NK-92 treated with Interleukin-12 subunit alpha and Interleukin-12 subunit beta, amount 100 ng/mL, for 24 hours (cell line): ENCODE data around the gene CDH23.

Source experiments
- DNase-seq: peaks from one replicate; lab custom pipeline; 2025; lab: John Stamatoyannopoulos, UW

The CDH23 gene

GRCh38 chr10:71467161-71467560 is 70.4 kb downstream of the CDH23 start:
- no peak for DNase-seq

DNA sequence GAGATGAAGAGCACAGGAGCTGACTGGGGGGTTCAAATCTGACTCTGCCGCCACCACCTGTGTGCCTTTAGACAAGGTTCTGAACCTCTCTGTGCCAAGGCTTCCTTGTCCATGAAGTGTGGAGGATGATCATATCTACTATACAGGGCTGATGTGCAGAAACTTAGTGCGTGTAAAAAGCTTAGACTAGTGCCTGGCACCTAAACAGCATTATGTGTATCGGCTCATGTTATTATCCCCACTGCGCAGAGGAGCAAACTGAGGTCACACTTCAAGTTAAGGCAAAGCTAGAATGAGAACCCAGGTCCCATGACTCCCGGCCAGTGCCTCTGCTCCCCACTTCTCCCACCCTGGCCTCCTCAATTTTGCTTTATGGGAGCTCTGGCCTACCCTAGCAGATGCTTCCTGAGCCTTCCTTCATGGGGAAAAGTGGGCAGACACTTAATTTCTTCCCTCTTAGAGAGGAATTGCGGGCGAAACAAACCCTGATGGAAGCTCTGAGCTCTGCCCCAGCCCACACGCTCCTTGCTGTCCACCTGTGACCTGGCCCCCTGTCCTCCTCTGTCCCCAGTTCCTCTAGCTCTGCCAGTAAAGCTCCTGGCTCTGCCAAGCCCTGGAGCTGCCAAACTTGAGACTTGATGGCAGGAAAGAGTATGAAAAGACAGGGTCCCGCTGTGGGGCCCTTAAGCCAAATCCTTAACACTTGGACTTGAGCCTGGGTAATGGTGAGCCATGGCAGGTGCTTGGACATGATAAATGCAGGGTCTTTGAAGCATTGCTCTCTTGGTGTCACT is 71.0 kb downstream of the CDH23 start:
- DNase-seq: no peak

- DNase-seq: no peak
Observed at GRCh38 chr10:71468363-71469094, 71.8 kb downstream of the CDH23 start.

DNA sequence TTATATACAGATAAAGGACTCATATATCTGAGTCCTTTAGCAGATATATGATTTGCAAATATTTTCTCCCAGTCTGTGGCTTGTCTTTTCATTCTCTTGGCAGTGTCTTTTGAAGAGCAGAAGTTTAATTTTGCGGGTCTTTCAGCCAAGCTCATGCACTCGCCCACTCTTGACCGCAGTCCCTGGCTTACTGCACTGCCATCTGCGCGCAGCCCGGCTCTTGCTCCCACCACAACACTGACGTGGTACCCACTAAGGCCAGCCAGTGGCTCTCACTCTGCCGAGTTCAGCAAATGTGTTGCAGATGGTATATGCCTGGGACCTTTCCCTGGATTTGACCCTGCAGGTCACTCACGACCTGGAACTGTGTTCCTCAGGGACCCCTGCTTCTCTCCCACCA is 74.3 kb downstream of the CDH23 start:
- DNase-seq: no peak

DNA sequence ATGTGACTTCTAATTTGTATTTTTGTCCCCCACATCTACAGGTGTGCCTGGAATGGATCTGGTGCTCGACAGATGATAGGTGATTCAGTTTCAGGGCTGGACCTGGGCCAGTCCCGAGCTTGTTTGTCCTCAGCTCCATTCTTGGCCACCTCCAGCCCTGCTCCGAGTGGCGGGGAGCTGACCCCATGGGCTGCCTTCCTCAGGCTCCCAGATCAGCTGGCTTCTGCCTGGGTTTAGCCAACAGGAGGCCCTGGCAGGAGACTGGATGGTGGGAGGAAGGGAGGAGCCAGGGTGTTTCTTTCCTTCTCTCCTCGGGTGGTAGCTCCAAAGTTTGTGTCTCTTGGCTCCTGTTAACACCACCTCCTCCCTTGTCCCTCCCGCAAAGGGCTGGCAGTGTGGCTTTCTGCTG is 75.2 kb downstream of the CDH23 start:
- DNase-seq: no peak

DNA sequence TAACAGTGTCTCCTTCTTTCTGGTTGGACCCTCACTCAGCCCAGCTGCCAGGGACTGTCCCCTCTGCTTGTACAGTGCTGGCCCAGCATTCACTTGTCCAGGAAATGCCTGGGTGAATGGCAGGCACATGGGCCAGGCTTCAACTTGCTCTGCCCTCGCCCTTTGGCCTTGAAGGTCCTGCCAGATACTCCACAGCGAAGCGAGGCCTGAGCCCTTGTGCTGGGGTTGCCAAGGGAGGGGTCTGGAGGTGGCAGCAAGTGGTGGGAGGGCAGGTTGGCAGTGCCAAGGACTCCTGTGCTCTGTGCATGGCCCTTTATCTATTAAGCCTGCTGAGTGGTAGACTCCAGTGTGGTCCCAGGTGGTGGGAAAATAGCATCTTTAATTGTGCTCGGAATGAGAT is 75.7 kb downstream of the CDH23 start:
- DNase-seq: no peak

DNA sequence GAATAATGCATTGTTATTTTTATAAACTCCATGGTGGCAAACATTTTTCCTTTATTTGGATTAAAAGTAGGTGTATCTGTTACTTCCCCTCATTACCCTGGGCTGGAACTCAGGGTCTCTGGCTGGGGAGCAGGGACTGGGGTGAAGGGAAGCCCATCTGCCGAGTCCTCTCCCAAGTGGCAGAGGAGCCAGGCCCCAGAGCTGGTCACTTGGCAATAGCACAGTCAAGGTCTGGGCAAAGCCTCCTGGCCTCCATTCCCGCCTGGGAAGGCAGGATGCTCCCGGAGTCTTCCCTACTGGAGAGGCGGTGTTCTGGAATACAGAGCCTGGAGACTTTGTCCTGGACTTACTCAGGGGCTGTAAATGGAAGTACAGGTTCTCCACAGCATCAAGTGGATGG is 76.2 kb downstream of the CDH23 start:
- no peak for DNase-seq

DNA sequence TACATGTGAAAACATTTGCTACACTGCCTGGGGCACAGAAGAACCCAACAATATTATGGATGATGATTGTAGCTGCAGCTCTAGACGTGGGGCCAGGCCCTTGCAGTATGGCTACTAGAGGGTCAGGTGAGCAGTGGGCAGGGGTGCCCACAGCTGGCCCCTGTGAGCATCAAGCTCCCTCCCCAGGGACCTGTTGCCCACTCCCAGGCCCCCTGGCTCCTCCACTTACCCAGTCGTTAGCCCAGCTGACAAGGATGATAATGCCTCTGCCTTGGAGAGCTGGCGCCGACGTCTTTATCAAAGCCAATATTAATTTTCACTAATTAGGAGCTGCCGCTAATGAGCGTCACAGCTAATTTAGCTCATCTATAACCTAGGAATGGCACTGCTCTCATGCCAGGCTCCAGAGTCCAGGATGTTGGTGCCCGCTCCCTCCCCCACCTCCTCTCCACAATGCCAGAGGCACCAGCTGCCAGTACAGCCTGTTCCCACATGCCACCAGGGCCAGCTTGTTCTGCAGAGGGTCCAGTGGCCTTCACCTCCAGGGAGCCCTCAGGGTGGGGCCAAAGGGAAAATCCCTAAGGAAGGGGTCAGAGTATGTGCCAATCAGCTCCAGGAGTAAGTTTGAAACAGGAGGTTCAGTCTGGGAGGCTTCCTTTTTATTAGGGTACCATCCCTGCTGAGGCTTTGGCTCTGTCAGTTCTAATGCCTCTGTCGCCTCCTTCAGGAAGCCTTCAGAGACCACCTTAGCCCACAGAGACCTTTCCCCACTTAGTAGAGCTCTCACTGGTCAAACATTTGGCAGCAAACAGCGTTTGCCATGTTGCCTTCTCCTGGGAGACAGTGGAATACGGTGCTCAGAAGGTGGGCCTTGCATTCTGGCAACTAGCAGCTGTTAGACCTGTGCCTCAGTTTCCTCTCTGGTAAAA is 77.2 kb downstream of the CDH23 start:
- DNase-seq: no peak

GRCh38 chr10:71474702-71475242 is 78.1 kb downstream of the CDH23 start:
- no peak for DNase-seq

GRCh38 chr10:71475243-71475871 is 78.6 kb downstream of the CDH23 start:
- DNase-seq: no peak

DNA sequence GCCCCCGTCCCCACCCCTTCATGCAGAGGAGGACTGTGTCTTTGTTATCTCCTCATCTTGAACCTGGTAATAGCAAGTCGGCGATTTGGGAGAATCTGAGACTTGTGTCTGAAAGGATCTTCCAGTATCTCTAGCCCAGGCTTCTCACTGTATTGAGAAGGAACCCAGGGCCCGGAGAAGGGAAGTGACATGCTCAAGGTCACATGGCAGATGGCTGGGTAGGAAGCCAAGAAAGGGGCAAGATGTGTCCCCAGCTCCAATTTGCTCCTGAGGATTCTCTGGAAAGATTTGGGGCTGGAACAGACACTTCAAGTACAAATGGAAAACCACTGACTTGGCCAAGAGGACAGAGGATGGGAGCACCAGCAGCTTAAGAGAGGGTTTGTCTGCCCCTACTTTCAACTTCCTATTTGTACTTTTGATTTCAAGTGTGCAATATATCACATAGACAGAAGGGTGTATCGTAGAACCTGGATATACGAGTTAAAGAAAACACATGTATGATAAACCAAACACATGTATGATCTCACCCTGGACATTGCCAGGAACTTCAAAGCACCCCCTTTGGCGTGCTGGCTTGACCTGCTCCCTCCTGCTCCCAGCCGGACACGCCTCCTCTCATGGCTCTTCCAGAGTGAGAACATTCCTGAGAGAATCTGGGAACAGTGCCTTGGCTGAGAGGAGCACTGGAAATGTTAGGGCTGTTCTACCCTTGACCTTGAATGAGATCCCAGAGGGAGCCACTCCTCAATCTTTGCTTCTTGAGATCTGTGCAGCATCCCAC is 79.7 kb downstream of the CDH23 start:
- DNase-seq: no peak

GRCh38 chr10:71478173-71478572 is 81.5 kb downstream of the CDH23 start:
- DNase-seq: no peak

GRCh38 chr10:71478813-71479365 is 82.2 kb downstream of the CDH23 start:
- DNase-seq: no peak

DNA sequence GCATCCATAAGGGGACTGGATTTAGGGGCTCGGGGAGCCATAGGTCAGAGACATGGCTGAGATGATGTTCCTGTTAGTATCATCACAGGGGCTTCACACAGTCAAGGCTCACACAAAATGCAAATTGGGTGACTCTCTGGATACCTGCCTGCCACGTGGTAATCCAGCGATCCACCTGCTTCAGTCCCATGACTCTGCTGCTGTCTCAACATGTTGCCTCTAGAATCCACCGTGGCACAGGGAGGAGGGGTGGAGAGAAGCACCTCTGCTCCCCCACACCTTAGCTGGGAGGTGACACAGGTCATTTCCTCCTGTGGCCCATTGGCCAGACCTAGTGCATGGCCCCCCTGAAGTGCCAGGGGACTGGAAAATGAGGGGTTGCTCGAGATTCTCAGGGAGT is 83.1 kb downstream of the CDH23 start:
- no peak for DNase-seq

- no peak for DNase-seq
Observed at GRCh38 chr10:71480662-71481061, 83.9 kb downstream of the CDH23 start.

DNA sequence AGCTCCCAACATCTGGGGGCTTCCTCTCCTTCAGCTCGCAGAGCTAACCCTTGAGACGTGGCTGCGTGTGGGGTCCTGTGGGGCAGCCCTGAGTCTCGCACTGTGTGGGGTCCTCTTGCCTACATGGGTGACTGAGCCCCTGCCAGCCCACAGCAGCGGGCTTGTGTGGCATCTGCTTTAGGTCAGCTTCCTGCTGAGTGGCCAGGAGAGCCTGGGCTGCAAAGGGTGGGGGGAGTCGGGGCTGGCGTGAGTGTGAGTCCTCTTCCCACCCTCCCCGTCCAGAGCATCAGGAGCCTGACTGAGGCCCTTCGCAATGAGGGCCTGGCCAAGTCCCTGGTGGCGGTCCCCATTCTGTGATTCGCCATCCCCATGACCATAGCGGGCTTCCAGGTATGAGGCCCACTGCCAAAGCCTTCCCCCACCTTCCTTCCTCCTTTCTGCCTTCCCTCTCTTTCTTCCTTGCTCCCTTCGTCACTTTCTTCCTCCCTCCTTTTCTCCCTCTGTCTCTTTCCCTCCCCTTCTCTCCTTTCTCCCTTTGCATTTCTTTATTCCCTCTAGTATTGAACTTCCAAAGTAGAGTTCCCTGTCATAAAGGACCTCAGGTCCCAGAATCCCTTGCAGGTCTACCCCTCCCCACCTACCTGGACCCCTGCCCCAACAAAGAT is 85.2 kb downstream of the CDH23 start:
- DNase-seq: no peak

- DNase-seq: no peak
Observed at GRCh38 chr10:71482620-71483019, 85.9 kb downstream of the CDH23 start.

DNA sequence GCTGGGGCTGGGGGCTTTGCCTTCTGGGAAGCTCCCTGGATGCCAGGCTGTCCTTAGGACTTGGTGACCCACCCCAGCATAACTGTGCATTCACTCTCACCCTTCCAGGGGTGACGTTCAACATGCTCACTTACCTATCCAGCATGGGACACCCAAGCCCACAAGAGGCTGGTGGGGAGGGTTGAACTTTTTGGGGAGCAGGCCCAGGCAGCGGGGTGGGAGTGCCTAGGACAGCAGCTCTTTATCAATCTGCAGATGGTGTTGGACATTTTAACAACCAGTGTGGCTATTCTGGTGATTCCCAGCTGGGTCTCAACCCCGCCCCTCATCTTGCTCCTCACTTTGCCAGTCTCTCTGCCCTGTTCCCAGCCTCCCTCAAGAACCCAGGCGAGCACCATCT is 86.4 kb downstream of the CDH23 start:
- DNase-seq: no peak

- no peak for DNase-seq
Observed at GRCh38 chr10:71483885-71484751, 87.4 kb downstream of the CDH23 start.
